B cell (primary cell): ENCODE measurements around the gene SLC25A25.

Experiments used
- EZH2 ChIP-seq: IDR thresholded peaks from 2 replicates; pipeline ENCODE4 v1.6.1; 2012; ENCODE audit warnings: borderline replicate concordance, low read depth, mild to moderate bottlenecking, moderate library complexity, low read length; ENCODE audit not compliant: insufficient read depth, poor library complexity, severe bottlenecking
- TF ChIP-seq, protein P1 (sequence below): fragments of 200-600 bp; IDR thresholded peaks from one replicate; pipeline ENCODE4 v1.8.0; 2022; ENCODE audit warnings: antibody characterized with exemption, mild to moderate bottlenecking

- TF ChIP-seq, protein P1, sequence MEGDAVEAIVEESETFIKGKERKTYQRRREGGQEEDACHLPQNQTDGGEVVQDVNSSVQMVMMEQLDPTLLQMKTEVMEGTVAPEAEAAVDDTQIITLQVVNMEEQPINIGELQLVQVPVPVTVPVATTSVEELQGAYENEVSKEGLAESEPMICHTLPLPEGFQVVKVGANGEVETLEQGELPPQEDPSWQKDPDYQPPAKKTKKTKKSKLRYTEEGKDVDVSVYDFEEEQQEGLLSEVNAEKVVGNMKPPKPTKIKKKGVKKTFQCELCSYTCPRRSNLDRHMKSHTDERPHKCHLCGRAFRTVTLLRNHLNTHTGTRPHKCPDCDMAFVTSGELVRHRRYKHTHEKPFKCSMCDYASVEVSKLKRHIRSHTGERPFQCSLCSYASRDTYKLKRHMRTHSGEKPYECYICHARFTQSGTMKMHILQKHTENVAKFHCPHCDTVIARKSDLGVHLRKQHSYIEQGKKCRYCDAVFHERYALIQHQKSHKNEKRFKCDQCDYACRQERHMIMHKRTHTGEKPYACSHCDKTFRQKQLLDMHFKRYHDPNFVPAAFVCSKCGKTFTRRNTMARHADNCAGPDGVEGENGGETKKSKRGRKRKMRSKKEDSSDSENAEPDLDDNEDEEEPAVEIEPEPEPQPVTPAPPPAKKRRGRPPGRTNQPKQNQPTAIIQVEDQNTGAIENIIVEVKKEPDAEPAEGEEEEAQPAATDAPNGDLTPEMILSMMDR = no peak
- no peak for TF ChIP-seq EZH2
These were observed 564 bp downstream of the SLC25A25 start for GRCh38 chr9:128068386-128069205.
